Memory B cell (primary cell): ENCODE measurements around the gene AREG.
A peak's percentile ranks its signal among the peaks of the same experiment; 100 is the strongest.
"Not testable (repeated sequence)": the region's sequence is repeated elsewhere in the genome, so short reads cannot be mapped to it uniquely, and the experiment has no call there.

Source experiments
- ATAC-seq: fragments of 150-1000 bp; cut with Tn5 transposase; 2 replicates; pipeline ENCODE4 v1.10.0; 2021; ENCODE audit warnings: low read depth, mild to moderate bottlenecking, moderate library complexity
- DNase-seq, 2 donors: peaks; one replicate each; pipeline ENCODE4 v3.0.0; 2022; ENCODE audit warnings: low spot score in 2 of 2
- H3K27ac Mint-ChIP-seq: one replicate; pipeline ENCODE4 v1.8.0; 2022; ENCODE audit warnings: mild to moderate bottlenecking, moderate library complexity, mixed read lengths
- H3K27me3 Mint-ChIP-seq: one replicate; pipeline ENCODE4 v1.8.0; 2022; ENCODE audit warnings: mixed read lengths
- H3K36me3 Mint-ChIP-seq: one replicate; pipeline ENCODE4 v1.8.0; 2022; ENCODE audit warnings: mild to moderate bottlenecking, mixed read lengths
- H3K4me1 Mint-ChIP-seq: one replicate; pipeline ENCODE4 v1.8.0; 2022; ENCODE audit warnings: mixed read lengths
- H3K4me3 Mint-ChIP-seq: one replicate; pipeline ENCODE4 v1.8.0; 2022; ENCODE audit warnings: mild to moderate bottlenecking, moderate library complexity, mixed read lengths
- H3K9me3 Mint-ChIP-seq: one replicate; pipeline ENCODE4 v1.8.0; 2022; ENCODE audit warnings: mixed read lengths

AREG gene

GRCh38 chr4:74444891-74445642 is at the start of gene AREG:
Gene AREG, plus strand, starts transcription at chr4:74445136. Its CDS starts 210 bp downstream, at chr4:74445346.
- Mint-ChIP-seq H3K36me3 (no peaks in the 10 kb centered on the region), H3K9me3 (no peaks in the 10 kb centered on the region), H3K27me3 (no peaks in the 10 kb centered on the region), H3K27ac (peak within 1 kb of the TSS; percentile 98), H3K4me1 (peaks cover 7% of the 10 kb centered on the region), H3K4me3 (peak within 1 kb of the TSS; percentile 91)
- ATAC-seq (peak; percentile 89), DNase-seq (peak; percentile 95 to 97)

GRCh38 chr4:74395633-74396032 is 49.3 kb upstream of the AREG start:
- no peak overlapping the region for H3K27ac Mint-ChIP-seq

GRCh38 chr4:74397748-74398426 is 47.0 kb upstream of the AREG start:
- Mint-ChIP-seq H3K27me3 (no peaks in the 10 kb centered on the region), H3K4me3 (peak overlapping the region; percentile 98), H3K9me3 (peaks cover 2% of the 10 kb centered on the region), H3K36me3 (no peaks in the 10 kb centered on the region), H3K4me1 (peaks cover 12% of the 10 kb centered on the region), H3K27ac (peak overlapping the region; percentile 96)
- ATAC-seq (peak; percentile 61), DNase-seq (no peak)

More at GRCh38 chr4:74395633-74396032, 49.3 kb upstream of the AREG start:
- no peak for DNase-seq
- Mint-ChIP-seq H3K9me3 (no peaks in the 10 kb centered on the region), H3K4me1 (peaks cover 9% of the 10 kb centered on the region), H3K27me3 (no peaks in the 10 kb centered on the region), H3K36me3 (no peaks in the 10 kb centered on the region), H3K4me3 (no peak overlapping the region)
- ATAC-seq: no peak

- not testable (repeated sequence) for H3K27me3 Mint-ChIP-seq, H3K4me3 Mint-ChIP-seq, DNase-seq, H3K9me3 Mint-ChIP-seq, ATAC-seq, H3K36me3 Mint-ChIP-seq
- peaks cover 17% of the 10 kb centered on the region for H3K4me1 Mint-ChIP-seq
- H3K27ac Mint-ChIP-seq: peak overlapping the region; percentile 96
Observed at GRCh38 chr4:74398894-74399589, 45.9 kb upstream of the AREG start.

- no peak overlapping the region for H3K4me3 Mint-ChIP-seq
- ATAC-seq (no peak), DNase-seq (no peak)
- H3K27ac Mint-ChIP-seq: no peak overlapping the region
- no peaks in the 10 kb centered on the region for H3K27me3 Mint-ChIP-seq
- peaks cover 2% of the 10 kb centered on the region for H3K9me3 Mint-ChIP-seq
- peaks cover 17% of the 10 kb centered on the region for H3K4me1 Mint-ChIP-seq
- H3K36me3 Mint-ChIP-seq: no peaks in the 10 kb centered on the region
Observed at GRCh38 chr4:74400395-74400794, 44.5 kb upstream of the AREG start.

- peak overlapping the region; percentile 66 for H3K27ac Mint-ChIP-seq
- DNase-seq: peak in 1 of 2 donors; percentile 35
- no peaks in the 10 kb centered on the region for H3K27me3 Mint-ChIP-seq
- peaks cover 2% of the 10 kb centered on the region for H3K9me3 Mint-ChIP-seq
- H3K4me1 Mint-ChIP-seq: peaks cover 14% of the 10 kb centered on the region
- H3K4me3 Mint-ChIP-seq: peak overlapping the region; percentile 25
- peak; percentile 97 for ATAC-seq
- H3K36me3 Mint-ChIP-seq: no peaks in the 10 kb centered on the region
Observed at GRCh38 chr4:74402692-74403456, 42.1 kb upstream of the AREG start.

- peaks cover 5% of the 10 kb centered on the region for H3K4me1 Mint-ChIP-seq
- no peak for ATAC-seq
Observed at GRCh38 chr4:74407891-74408290, 37.0 kb upstream of the AREG start.

GRCh38 chr4:74408639-74409038 is 36.3 kb upstream of the AREG start:
- DNase-seq (no peak), ATAC-seq (no peak)
- peaks cover under 1% of the 10 kb centered on the region for H3K4me1 Mint-ChIP-seq

More at GRCh38 chr4:74407891-74408290, 37.0 kb upstream of the AREG start:
- no peaks in the 10 kb centered on the region for H3K36me3 Mint-ChIP-seq
- no peaks in the 10 kb centered on the region for H3K27me3 Mint-ChIP-seq
- H3K9me3 Mint-ChIP-seq: no peaks in the 10 kb centered on the region
- H3K4me3 Mint-ChIP-seq: no peak overlapping the region
- no peak for DNase-seq
- no peak overlapping the region for H3K27ac Mint-ChIP-seq

GRCh38 chr4:74410272-74410671 is 34.7 kb upstream of the AREG start:
- DNase-seq (no peak), ATAC-seq (no peak)
- Mint-ChIP-seq H3K36me3 (no peaks in the 10 kb centered on the region), H3K9me3 (no peaks in the 10 kb centered on the region), H3K27me3 (peaks cover 4% of the 10 kb centered on the region), H3K27ac (no peak overlapping the region), H3K4me1 (no peaks in the 10 kb centered on the region), H3K4me3 (no peak overlapping the region)

More at GRCh38 chr4:74408639-74409038, 36.3 kb upstream of the AREG start:
- Mint-ChIP-seq H3K9me3 (no peaks in the 10 kb centered on the region), H3K36me3 (no peaks in the 10 kb centered on the region), H3K27ac (no peak overlapping the region), H3K4me3 (no peak overlapping the region), H3K27me3 (peaks cover 2% of the 10 kb centered on the region)

- Mint-ChIP-seq H3K36me3 (no peaks in the 10 kb centered on the region), H3K4me1 (no peaks in the 10 kb centered on the region), H3K9me3 (no peaks in the 10 kb centered on the region), H3K27ac (no peak overlapping the region), H3K27me3 (peaks cover 5% of the 10 kb centered on the region), H3K4me3 (no peak overlapping the region)
- DNase-seq: no peak
- ATAC-seq: no peak
Observed at GRCh38 chr4:74412225-74412624, 32.7 kb upstream of the AREG start.

GRCh38 chr4:74413265-74413664 is 31.7 kb upstream of the AREG start:
- no peaks in the 10 kb centered on the region for H3K9me3 Mint-ChIP-seq
- no peak overlapping the region for H3K27ac Mint-ChIP-seq
- H3K36me3 Mint-ChIP-seq: no peaks in the 10 kb centered on the region
- no peak overlapping the region for H3K4me3 Mint-ChIP-seq
- H3K4me1 Mint-ChIP-seq: no peaks in the 10 kb centered on the region
- DNase-seq (no peak), ATAC-seq (no peak)
- H3K27me3 Mint-ChIP-seq: peaks cover 6% of the 10 kb centered on the region

- Mint-ChIP-seq H3K4me3 (no peak overlapping the region), H3K4me1 (no peaks in the 10 kb centered on the region), H3K9me3 (no peaks in the 10 kb centered on the region), H3K27me3 (peaks cover 10% of the 10 kb centered on the region), H3K36me3 (no peaks in the 10 kb centered on the region), H3K27ac (no peak overlapping the region)
- DNase-seq (no peak), ATAC-seq (no peak)
Observed at GRCh38 chr4:74414149-74414809, 30.7 kb upstream of the AREG start.

- Mint-ChIP-seq H3K4me3 (no peak overlapping the region), H3K4me1 (no peaks in the 10 kb centered on the region), H3K27ac (no peak overlapping the region), H3K36me3 (no peaks in the 10 kb centered on the region), H3K27me3 (peaks cover 10% of the 10 kb centered on the region), H3K9me3 (no peaks in the 10 kb centered on the region)
- DNase-seq: no peak
- no peak for ATAC-seq
Observed at GRCh38 chr4:74415602-74416300, 29.2 kb upstream of the AREG start.
